HT1080 (cell line): Measurements from ENCODE around the gene ARFGAP3. TPM values are rescaled to one million over a fixed set of nuclear protein-coding genes. Genes with fewer than 3 reads are reported as not detected.
"Not testable (repeated sequence)": the region's sequence is repeated elsewhere in the genome, so short reads cannot be mapped to it uniquely, and the experiment has no call there.

Source experiments
- DNase-seq: peaks from one replicate; pipeline ENCODE4 v3.0.0-alpha.2; 2015; ENCODE audit warnings: low read depth
- total RNA-seq: library from RNA; depleted of rRNA; stranded (reverse); fragments of >200 nt; shearing (Covaris generic); gene quantifications from 2 replicates; pipeline ENCODE4 v1.2.3, GENCODE V29; 2014

The ARFGAP3 gene
- total RNA-seq, 1 experiment from 2014 or later: 20.4 TPM

DNA sequence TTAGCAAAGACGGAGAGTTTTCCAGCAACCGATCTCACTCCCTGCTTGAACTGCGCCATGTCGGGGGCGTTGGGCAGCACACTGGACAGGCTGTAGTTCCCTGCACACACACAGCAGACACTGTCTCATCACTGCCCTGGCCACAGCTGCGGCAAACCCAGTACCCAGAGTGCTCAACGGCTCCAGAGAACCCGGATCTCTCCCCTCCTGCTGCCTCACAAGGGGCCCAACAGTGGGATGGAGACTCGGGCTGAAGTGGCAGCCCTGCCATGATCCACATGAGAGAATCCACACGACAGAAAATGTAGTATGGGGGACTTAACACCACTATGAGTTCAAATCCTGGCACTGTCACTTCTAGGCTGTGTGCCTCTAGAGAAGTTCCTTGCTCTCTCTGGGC, 58.0 kb downstream of the ARFGAP3 start:
- DNase-seq: no peak

- no peak for DNase-seq
Observed at GRCh38 chr22:42797011-42797410, 60.1 kb downstream of the ARFGAP3 start.

DNA sequence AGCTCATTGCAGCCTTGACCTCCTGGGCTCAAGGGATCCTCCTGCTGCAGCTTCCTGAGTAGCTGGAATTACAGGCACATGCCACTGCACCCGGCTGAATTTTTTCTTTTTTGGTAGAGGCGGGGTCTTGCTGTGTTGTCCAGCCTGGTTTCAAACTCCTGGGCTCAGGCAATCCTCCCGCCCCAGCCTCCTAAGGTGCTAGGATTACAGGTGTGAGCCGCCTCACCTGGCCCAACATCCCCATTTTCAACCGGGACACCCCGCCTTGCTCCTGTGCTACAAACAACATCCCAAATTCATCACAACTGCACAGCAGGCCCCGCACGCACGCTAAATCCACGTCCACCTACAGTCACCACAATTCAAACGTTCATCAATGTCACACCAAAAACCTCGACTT, 61.0 kb downstream of the ARFGAP3 start:
- no peak for DNase-seq

- no peak for DNase-seq
Observed at GRCh38 chr22:42794551-42795510, 62.2 kb downstream of the ARFGAP3 start.

- DNase-seq: no peak
Observed at GRCh38 chr22:42793848-42794405, 63.1 kb downstream of the ARFGAP3 start.

- DNase-seq: no peak
Observed at GRCh38 chr22:42792909-42793847, 63.9 kb downstream of the ARFGAP3 start.

- no peak for DNase-seq
Observed at GRCh38 chr22:42792453-42792908, 64.6 kb downstream of the ARFGAP3 start.

DNA sequence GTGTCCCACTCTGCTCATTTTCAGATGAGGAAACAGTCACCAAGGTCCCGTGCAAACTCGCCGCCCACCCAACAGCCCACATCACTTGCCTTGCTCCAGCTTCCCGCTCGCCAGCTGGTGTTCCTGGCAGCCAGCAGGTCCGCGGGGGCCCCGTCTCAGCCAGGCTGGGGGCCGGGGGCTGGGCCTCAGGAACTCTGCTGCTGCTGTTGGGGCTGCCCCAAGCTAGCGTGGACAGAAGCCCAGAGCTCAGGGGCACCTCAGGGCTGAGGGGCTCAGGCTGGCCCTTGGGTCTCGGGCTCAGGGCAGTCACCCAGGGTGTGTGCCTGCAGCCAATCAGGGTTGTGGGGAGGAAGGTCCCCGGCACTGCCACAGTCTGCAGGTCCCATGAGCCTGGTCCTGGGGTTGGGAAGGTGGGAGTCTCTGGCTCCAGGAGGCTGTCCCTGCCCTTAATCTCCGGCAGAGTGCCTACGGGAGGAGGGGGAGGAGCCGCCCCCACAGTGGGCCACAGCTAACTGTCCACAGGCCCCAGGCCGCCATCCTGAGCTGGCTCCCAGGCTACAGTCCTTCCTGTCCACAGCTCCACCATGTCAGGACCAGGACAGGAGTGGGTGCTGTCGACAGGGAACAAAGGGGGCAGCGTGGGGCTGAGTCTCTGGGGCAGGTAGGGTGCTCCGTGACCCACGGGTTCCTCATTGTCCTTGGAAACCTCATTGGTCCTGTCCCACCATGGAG, 65.2 kb downstream of the ARFGAP3 start:
- DNase-seq: no peak

- DNase-seq: no peak
Observed at GRCh38 chr22:42788466-42788865, 68.6 kb downstream of the ARFGAP3 start.

- no peak for DNase-seq
Observed at GRCh38 chr22:42788021-42788420, 69.1 kb downstream of the ARFGAP3 start.

DNA sequence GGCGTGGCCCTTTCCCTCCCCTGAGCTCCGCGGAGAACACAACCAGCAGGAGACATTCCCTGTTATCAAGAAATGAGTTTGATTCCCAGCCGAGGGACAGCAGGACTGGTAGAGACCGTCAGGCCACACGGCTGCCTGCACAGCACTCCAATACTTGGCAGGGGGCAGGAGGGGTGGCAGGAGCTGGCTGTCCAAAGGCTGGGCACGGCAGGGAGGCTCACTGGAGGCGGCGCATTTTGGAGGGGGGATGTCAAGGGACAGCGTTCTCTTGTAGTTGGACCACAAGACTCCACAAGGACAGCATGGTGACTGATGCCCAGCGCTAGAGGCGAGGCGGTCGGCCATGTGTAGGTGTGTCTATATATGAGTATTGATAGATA, 69.7 kb downstream of the ARFGAP3 start:
- no peak for DNase-seq

- DNase-seq: no peak
Observed at GRCh38 chr22:42786606-42787356, 70.3 kb downstream of the ARFGAP3 start.

DNA sequence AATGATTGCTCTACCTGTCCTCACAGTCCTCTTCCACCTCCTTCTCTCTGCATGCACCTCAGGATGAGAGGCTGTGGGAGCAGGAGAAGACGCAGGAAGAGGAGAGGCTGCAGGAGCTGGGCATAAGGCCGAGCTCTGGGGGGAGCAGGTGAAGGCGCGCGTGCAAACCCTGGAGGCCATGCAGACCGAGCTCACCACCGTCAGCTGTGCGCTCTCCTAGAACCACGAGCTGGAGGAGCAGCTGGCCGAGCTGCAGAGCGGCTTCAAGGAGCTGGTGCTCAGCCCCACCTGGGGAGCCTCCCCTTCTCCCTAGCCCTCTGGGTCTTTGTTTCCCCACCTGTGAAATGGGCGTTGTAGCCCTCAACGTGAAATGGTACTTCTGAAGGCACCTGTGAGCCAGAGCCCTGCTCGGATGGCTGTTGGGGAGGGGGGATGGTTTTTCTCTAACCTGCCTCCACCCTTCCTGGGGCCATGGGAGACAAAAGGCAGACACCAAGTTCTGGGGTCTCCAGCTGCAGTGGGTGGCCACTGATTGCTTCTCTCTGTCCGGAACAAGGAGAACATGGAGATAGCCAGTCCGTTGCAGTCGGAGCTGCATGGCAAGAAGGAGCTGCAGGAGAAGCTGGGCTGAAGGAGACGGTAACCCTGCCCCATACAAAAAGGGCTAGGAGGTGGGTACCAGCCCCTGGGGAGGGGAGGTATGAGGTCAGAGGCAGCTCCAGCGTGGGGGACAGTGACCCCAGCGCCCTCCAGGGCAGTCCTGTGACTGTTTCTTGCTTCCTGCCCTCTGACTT, 71.2 kb downstream of the ARFGAP3 start:
- no peak for DNase-seq

- not testable (repeated sequence) for DNase-seq
Observed at GRCh38 chr22:42782306-42782705, 74.8 kb downstream of the ARFGAP3 start.

DNA sequence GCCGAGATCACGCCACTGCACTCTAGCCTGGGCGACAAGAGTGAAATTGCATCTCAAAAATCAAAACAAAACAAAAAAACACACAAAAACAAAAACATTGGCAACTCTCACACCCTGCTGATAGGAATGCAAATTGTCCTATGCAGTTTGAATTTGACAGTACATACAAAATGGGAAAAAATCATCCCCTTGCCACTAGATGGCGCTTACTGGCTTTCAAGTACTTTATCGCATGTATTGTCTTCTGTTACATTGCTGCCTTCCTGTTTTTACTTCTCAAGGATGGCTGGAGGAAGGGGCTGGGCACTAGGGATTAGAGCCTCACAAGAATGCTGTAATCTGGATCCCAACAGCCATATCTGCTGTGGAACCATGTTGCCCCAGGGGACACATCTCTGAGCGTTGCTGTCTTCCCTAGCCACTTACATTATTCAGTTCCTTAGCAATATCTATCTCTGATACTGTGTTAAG, 77.0 kb downstream of the ARFGAP3 start:
- peak; percentile 80 for DNase-seq

GRCh38 chr22:42777126-42777525, 79.9 kb downstream of the ARFGAP3 start:
- no peak for DNase-seq

DNA sequence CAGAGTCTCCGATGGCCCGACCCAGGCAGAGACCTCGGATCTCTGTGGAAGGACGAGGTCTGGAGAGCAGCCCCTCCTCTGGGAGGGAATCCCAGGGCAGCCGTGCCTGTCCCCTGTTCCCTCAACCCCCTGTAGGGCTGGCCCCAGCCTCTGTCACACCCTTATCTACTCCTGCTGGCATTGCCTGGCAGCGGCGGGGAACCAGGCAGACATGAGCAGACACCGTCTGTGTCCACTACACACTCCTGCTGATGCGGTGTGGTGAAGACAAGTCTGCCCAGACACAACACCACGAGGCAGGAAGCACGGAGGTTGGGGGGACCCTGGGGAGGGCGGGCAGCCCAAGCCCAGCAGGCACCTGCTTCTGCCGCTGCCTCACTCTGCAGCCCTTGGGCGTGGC, 83.9 kb downstream of the ARFGAP3 start:
- no peak for DNase-seq

DNA sequence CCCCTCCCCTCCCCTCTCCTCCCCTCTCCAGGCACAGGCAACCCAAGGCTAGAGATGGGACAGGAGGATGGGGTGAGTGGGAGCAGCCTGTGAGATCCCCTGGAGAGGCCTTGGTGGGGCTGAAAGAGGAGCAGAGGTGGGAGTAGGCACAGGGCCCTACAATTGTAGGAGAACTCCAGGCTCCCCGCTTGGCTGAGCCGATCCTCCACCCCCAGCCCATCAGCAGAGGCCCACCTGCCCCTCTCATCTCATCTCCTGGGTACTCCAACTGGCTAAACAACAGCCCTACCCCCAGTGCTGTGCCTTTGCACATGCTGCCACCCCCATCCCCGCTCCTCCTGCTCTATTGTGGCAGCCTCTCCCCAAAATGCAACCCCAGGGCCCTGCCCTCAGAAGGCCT, 84.4 kb downstream of the ARFGAP3 start:
- DNase-seq: no peak

DNA sequence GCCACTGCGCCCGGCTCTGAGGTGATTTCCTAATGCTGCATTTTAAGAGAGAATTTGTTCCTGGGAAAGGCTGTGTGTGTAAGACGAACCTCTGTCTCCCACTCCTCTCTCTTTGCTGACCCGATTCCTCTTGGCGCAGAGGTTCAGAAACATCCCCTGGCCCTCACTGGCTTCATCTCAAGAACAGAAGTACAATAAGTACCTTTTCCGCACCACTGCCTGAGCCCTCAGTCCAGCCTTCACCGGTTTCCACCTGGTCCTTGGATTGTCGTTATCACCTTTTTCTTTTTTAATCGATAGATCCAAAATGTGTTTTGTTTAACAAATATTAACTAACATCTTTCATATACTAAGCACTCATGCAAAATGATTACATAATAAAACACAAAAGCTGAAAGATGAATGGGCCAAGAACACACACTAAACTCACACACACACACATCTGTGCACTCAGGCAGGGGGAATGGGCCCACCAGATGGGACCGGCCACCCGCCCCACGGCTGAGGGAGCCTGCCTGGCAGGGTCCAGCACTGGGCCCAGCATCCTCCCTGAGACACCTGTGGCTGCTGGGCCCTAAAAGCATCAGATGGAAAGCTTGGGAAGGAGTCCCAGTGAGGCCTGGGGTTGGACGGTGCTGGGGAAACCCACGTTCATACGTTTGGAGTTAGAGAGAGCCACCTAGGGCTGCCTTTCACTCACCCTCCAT, 86.0 kb downstream of the ARFGAP3 start:
- DNase-seq: no peak
